Smooth muscle cell (in vitro differentiated cells): ENCODE results near the gene KRT6A. TPM values are rescaled to one million over a fixed set of nuclear protein-coding genes. Genes with fewer than 3 reads are reported as not detected.
A peak's percentile ranks its signal among the peaks of the same experiment; 100 is the strongest.

ENCODE experiments used
- DNase-seq: peaks from one replicate; lab custom pipeline; 2025; ENCODE audit not compliant: unreplicated experiment; lab: John Stamatoyannopoulos, UW
- H2AFZ ChIP-seq: fragments of 200-600 bp; sonication (generic); 2 replicates; pipeline ENCODE4 v1.6.0; 2016; ENCODE audit warnings: antibody characterized with exemption, low read depth, mild to moderate bottlenecking
- H3F3A ChIP-seq: fragments of 200-600 bp; sonication (generic); 2 replicates; pipeline ENCODE4 v1.6.0; 2017; ENCODE audit warnings: antibody characterized with exemption, low read depth
- H3K27ac ChIP-seq: fragments of 200-600 bp; sonication (generic); 2 replicates; pipeline ENCODE4 v1.5.1; 2016; ENCODE audit warnings: low read depth, mild to moderate bottlenecking
- H3K27me3 ChIP-seq: fragments of 200-600 bp; sonication (generic); 2 replicates; pipeline ENCODE4 v1.6.1; 2016; ENCODE audit warnings: low read depth, mild to moderate bottlenecking
- H3K36me3 ChIP-seq: fragments of 200-600 bp; sonication (generic); 2 replicates; pipeline ENCODE4 v1.5.1; 2016; ENCODE audit warnings: low read depth
- H3K4me1 ChIP-seq: fragments of 200-600 bp; sonication (generic); 2 replicates; pipeline ENCODE4 v1.5.1; 2016; ENCODE audit warnings: low read depth
- H3K4me2 ChIP-seq: fragments of 200-600 bp; sonication (generic); 2 replicates; pipeline ENCODE4 v1.6.0; 2016; ENCODE audit warnings: mild to moderate bottlenecking
- H3K4me3 ChIP-seq: fragments of 200-600 bp; sonication (generic); 2 replicates; pipeline ENCODE4 v1.5.1; 2016; ENCODE audit warnings: mild to moderate bottlenecking
- H3K79me2 ChIP-seq: fragments of 200-600 bp; sonication (generic); 2 replicates; pipeline ENCODE4 v1.6.0; 2016; ENCODE audit warnings: low read depth, mild to moderate bottlenecking
- H3K9ac ChIP-seq: fragments of 200-600 bp; sonication (generic); 2 replicates; pipeline ENCODE4 v1.6.0; 2016; ENCODE audit warnings: low read depth
- H3K9me3 ChIP-seq: fragments of 200-600 bp; sonication (generic); replicated peaks from 2 replicates; pipeline ENCODE4 v1.5.1; 2016; ENCODE audit warnings: low read depth
- H4K20me1 ChIP-seq: fragments of 200-600 bp; sonication (generic); 2 replicates; pipeline ENCODE4 v1.6.0; 2016; ENCODE audit warnings: low read depth
- WGBS: methylation state at CpG from one replicate; pipeline ENCODE4 v1.1.7; 2016; ENCODE audit warnings: low lambda C conversion rate; 5-methylcytosine and 5-hydroxymethylcytosine counted together
- polyA plus RNA-seq: library from polyadenylated mRNA; unstranded; fragments of >200 nt; fragmentation: Nextera tagmentation; extraction: Ambion mirVana; gene quantifications from 2 replicates; pipeline ENCODE4 v1.2.1, GENCODE V29; 2016
- total RNA-seq: library from RNA; depleted of rRNA; stranded (reverse); fragments of >200 nt; gene quantifications from 2 replicates; pipeline ENCODE4 v1.2.3, GENCODE V29; 2014
- TF ChIP-seq, protein P1 (sequence below): fragments of 200-600 bp; sonication (generic); IDR thresholded peaks from 2 replicates; pipeline ENCODE4 v1.5.1; 2017; ENCODE audit warnings: borderline replicate concordance, mild to moderate bottlenecking, antibody characterized with exemption; ENCODE audit not compliant: insufficient read depth, poor library complexity, severe bottlenecking

The KRT6A gene
- total RNA-seq: 985 and 1,128 TPM in 2 replicates
- polyA plus RNA-seq: 460 and 992 TPM in 2 replicates

- Histone ChIP-seq H4K20me1 (no peaks in the 10 kb centered on the region), H3K27me3 (peaks cover 16% of the 10 kb centered on the region), H3K4me1 (peaks cover 19% of the 10 kb centered on the region), H3K4me3 (no peak within 1 kb of the TSS), H3K27ac (peak within 1 kb of the TSS; percentile 93), H3K79me2 (no peaks in the 10 kb centered on the region), H3K9ac (peak within 1 kb of the TSS; percentile 31), H3K9me3 (no peaks in the 10 kb centered on the region), H3F3A (no peaks in the 10 kb centered on the region), H3K4me2 (peak within 1 kb of the TSS; percentile 21), H3K36me3 (no peaks in the 10 kb centered on the region), H2AFZ (no peak within 1 kb of the TSS)
- DNase-seq: no peak
- WGBS: 91% methylated on average over 2 of the region's 2 CpGs
- TF ChIP-seq, protein P1, sequence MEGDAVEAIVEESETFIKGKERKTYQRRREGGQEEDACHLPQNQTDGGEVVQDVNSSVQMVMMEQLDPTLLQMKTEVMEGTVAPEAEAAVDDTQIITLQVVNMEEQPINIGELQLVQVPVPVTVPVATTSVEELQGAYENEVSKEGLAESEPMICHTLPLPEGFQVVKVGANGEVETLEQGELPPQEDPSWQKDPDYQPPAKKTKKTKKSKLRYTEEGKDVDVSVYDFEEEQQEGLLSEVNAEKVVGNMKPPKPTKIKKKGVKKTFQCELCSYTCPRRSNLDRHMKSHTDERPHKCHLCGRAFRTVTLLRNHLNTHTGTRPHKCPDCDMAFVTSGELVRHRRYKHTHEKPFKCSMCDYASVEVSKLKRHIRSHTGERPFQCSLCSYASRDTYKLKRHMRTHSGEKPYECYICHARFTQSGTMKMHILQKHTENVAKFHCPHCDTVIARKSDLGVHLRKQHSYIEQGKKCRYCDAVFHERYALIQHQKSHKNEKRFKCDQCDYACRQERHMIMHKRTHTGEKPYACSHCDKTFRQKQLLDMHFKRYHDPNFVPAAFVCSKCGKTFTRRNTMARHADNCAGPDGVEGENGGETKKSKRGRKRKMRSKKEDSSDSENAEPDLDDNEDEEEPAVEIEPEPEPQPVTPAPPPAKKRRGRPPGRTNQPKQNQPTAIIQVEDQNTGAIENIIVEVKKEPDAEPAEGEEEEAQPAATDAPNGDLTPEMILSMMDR: no peak
Observed at GRCh38 chr12:52493172-52493571, at the start of gene KRT6A. TSS of gene KRT6A (minus strand) at chr12:52493257. CDS start at chr12:52493188, 69 bp downstream.

- no peaks in the 10 kb centered on the region for H3K27me3 ChIP-seq
- TF ChIP-seq, protein P1: no peak
- no peak overlapping the region for H3K9ac ChIP-seq
- no peak overlapping the region for H2AFZ ChIP-seq
- H3K27ac ChIP-seq: no peak overlapping the region
- H3K36me3 ChIP-seq: no peaks in the 10 kb centered on the region
- peaks cover 5% of the 10 kb centered on the region for H3F3A ChIP-seq
- H3K79me2 ChIP-seq: no peaks in the 10 kb centered on the region
- no peaks in the 10 kb centered on the region for H3K9me3 ChIP-seq
- peaks cover 12% of the 10 kb centered on the region for H3K4me1 ChIP-seq
- no peak overlapping the region for H3K4me2 ChIP-seq
- no peak overlapping the region for H3K4me3 ChIP-seq
- no peaks in the 10 kb centered on the region for H4K20me1 ChIP-seq
- no peak for DNase-seq
Observed at GRCh38 chr12:52542157-52542556, 49.1 kb upstream of the KRT6A start.

- Histone ChIP-seq H3K9ac (no peak overlapping the region), H3K36me3 (no peaks in the 10 kb centered on the region), H3K79me2 (no peaks in the 10 kb centered on the region), H3K4me1 (peaks cover 12% of the 10 kb centered on the region), H3K27me3 (no peaks in the 10 kb centered on the region), H3K27ac (no peak overlapping the region), H2AFZ (no peak overlapping the region), H3F3A (peaks cover 5% of the 10 kb centered on the region), H3K4me3 (no peak overlapping the region), H3K4me2 (no peak overlapping the region), H4K20me1 (no peaks in the 10 kb centered on the region), H3K9me3 (no peaks in the 10 kb centered on the region)
- 95% methylated on average over 5 of the region's 5 CpGs for whole genome bisulfite sequencing
- TF ChIP-seq, protein P1: no peak
- DNase-seq: no peak
Observed at GRCh38 chr12:52541709-52542108, 48.7 kb upstream of the KRT6A start.

- Histone ChIP-seq H4K20me1 (no peaks in the 10 kb centered on the region), H2AFZ (no peak overlapping the region), H3K36me3 (no peaks in the 10 kb centered on the region), H3K4me3 (no peak overlapping the region), H3K27me3 (no peaks in the 10 kb centered on the region), H3F3A (peaks cover 5% of the 10 kb centered on the region), H3K4me2 (no peak overlapping the region), H3K79me2 (no peaks in the 10 kb centered on the region), H3K27ac (no peak overlapping the region), H3K9me3 (no peaks in the 10 kb centered on the region), H3K4me1 (peaks cover 12% of the 10 kb centered on the region), H3K9ac (no peak overlapping the region)
- TF ChIP-seq, protein P1: no peak
- over 99% methylated on average over 7 of the region's 7 CpGs for WGBS
- DNase-seq: no peak
Observed at GRCh38 chr12:52540531-52540930, 47.5 kb upstream of the KRT6A start.
